ENCODE data around the gene MAVS. TPM values are rescaled to one million over a fixed set of nuclear protein-coding genes. Genes with fewer than 3 reads are reported as not detected.

Gene MAVS
- total and polyA plus RNA-seq, 2 donors (not counting 1 experiment from before 2014, with no cell fraction given): 14.4 to 15.9 TPM

DNA sequence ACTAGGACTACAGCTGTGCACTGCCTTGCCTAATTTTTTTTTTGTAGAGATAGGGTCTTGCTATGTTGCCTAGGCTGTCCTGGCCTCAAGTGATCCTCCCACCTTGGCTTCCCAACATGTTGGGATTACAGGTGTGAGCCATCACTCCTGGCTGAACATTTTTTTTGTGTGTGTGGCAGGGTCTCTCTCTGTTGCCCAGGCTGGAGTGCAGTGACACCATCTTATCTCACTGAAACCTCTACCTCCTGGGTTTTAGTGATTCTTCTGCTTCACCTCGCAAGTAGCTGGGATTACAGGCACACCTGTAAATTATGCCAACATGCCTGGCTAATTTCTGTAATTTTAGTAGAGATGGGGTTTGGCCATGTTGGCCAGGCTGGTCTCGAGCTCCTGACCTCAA is 67.8 kb downstream of the MAVS start:
- no peak overlapping the region for H2AFZ ChIP-seq (ENCODE audit: low read length)
- no peaks in the 10 kb centered on the region for H3K4me1 ChIP-seq (ENCODE audit: control insufficient read depth, extremely low read depth, insufficient read depth, low read length)
- no peak for DNase-seq (ENCODE audit: low read depth in 2 of 2)
- no peak overlapping the region for H3K4me3 ChIP-seq (replicated peaks in 1 of 4; ENCODE audit: control extremely low read depth in 1 of 4, insufficient read depth in 1 of 4, low read depth in 3 of 4, low read length in 4 of 4)
- H3K79me2 ChIP-seq (ENCODE audit: control insufficient read depth, insufficient read depth, low read length): peaks cover 89% of the 10 kb centered on the region
- H3K9ac ChIP-seq (ENCODE audit: insufficient read depth, low read length): no peak overlapping the region
- H3K9me3 ChIP-seq (ENCODE audit: control insufficient read depth, insufficient read depth, low read depth, low read length): no peaks in the 10 kb centered on the region
- H4K20me1 ChIP-seq (ENCODE audit: control insufficient read depth, extremely low read depth, insufficient read depth, low read length): no peaks in the 10 kb centered on the region
- H3K36me3 ChIP-seq (ENCODE audit: control insufficient read depth, insufficient read depth, low read length): peaks cover 15% of the 10 kb centered on the region
- H3K27me3 ChIP-seq (ENCODE audit: control insufficient read depth, insufficient read depth, low read length): no peaks in the 10 kb centered on the region
- no peak overlapping the region for H3K4me2 ChIP-seq (ENCODE audit: extremely low read depth, insufficient read depth, low read length)
- H3K27ac ChIP-seq (ENCODE audit: insufficient read depth, low read length): no peak overlapping the region
- TF ChIP-seq EZH2 (IDR thresholded peaks at IDR 0.05; ENCODE audit: low read length, missing control alignments): no peak
- TF ChIP-seq, protein P1, sequence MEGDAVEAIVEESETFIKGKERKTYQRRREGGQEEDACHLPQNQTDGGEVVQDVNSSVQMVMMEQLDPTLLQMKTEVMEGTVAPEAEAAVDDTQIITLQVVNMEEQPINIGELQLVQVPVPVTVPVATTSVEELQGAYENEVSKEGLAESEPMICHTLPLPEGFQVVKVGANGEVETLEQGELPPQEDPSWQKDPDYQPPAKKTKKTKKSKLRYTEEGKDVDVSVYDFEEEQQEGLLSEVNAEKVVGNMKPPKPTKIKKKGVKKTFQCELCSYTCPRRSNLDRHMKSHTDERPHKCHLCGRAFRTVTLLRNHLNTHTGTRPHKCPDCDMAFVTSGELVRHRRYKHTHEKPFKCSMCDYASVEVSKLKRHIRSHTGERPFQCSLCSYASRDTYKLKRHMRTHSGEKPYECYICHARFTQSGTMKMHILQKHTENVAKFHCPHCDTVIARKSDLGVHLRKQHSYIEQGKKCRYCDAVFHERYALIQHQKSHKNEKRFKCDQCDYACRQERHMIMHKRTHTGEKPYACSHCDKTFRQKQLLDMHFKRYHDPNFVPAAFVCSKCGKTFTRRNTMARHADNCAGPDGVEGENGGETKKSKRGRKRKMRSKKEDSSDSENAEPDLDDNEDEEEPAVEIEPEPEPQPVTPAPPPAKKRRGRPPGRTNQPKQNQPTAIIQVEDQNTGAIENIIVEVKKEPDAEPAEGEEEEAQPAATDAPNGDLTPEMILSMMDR (conservative IDR thresholded peaks at IDR 0.05 in 1 of 2, IDR thresholded peaks at IDR 0.05 in 1 of 2; ENCODE audit: low read depth in 1 of 2, low read length in 2 of 2): no peak

DNA sequence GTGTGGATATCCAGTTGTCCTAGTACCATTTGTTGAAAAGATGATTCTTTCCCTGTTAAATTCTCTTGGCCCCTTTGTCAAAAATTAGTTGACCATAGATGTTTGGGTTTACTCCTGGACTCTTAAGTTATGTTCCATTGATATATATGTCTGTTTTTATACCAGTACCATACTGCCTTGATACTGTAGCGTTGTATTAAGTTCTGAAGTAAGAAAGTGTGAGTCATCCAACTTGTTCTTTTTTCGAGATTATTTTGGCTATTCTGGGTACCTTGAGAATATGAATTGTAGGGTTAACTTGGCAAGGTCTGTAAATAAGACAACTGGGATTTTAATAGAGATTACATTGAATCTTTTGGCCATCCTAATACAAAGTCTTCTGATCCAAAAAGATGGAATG is 69.1 kb downstream of the MAVS start:
- no peak overlapping the region for H3K9ac ChIP-seq (ENCODE audit: insufficient read depth, low read length)
- H3K36me3 ChIP-seq (ENCODE audit: control insufficient read depth, insufficient read depth, low read length): peaks cover 16% of the 10 kb centered on the region
- no peak overlapping the region for H2AFZ ChIP-seq (ENCODE audit: low read length)
- H3K9me3 ChIP-seq (ENCODE audit: control insufficient read depth, insufficient read depth, low read depth, low read length): no peaks in the 10 kb centered on the region
- no peak for DNase-seq (ENCODE audit: low read depth in 2 of 2)
- H3K4me1 ChIP-seq (ENCODE audit: control insufficient read depth, extremely low read depth, insufficient read depth, low read length): no peaks in the 10 kb centered on the region
- peaks cover 83% of the 10 kb centered on the region for H3K79me2 ChIP-seq (ENCODE audit: control insufficient read depth, insufficient read depth, low read length)
- no peaks in the 10 kb centered on the region for H3K27me3 ChIP-seq (ENCODE audit: control insufficient read depth, insufficient read depth, low read length)
- H4K20me1 ChIP-seq (ENCODE audit: control insufficient read depth, extremely low read depth, insufficient read depth, low read length): no peaks in the 10 kb centered on the region
- no peak overlapping the region for H3K4me2 ChIP-seq (ENCODE audit: extremely low read depth, insufficient read depth, low read length)
- TF ChIP-seq EZH2 (IDR thresholded peaks at IDR 0.05; ENCODE audit: low read length, missing control alignments): no peak
- no peak overlapping the region for H3K27ac ChIP-seq (ENCODE audit: insufficient read depth, low read length)
- H3K4me3 ChIP-seq (replicated peaks in 1 of 4; ENCODE audit: control extremely low read depth in 1 of 4, insufficient read depth in 1 of 4, low read depth in 3 of 4, low read length in 4 of 4): no peak overlapping the region

DNA sequence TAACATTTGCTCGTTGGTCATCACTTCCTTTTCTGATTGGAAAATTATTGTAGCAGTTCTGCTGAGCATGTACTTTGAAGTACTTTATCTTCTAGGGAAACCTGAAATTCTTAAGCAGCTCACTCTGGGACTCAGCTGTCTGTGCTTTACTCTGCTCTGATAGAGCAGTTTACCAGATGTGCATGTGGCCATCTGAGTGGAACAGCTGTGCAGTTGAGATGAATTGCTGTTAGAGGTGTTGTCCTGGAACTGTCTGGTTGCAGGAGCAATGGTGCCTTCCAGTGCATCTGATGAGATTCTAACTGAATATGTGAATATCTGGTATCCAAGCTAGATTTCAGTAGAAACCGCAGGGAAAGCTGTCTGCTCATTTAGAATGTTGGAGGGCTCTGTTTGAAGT is 69.7 kb downstream of the MAVS start:
- Histone ChIP-seq H2AFZ (ENCODE audit: low read length) (no peak overlapping the region), H3K27ac (ENCODE audit: insufficient read depth, low read length) (no peak overlapping the region), H3K79me2 (ENCODE audit: control insufficient read depth, insufficient read depth, low read length) (peaks cover 79% of the 10 kb centered on the region), H4K20me1 (ENCODE audit: control insufficient read depth, extremely low read depth, insufficient read depth, low read length) (no peaks in the 10 kb centered on the region), H3K9me3 (ENCODE audit: control insufficient read depth, insufficient read depth, low read depth, low read length) (no peaks in the 10 kb centered on the region), H3K4me1 (ENCODE audit: control insufficient read depth, extremely low read depth, insufficient read depth, low read length) (no peaks in the 10 kb centered on the region), H3K4me3 (replicated peaks in 1 of 4; ENCODE audit: control extremely low read depth in 1 of 4, insufficient read depth in 1 of 4, low read depth in 3 of 4, low read length in 4 of 4) (no peak overlapping the region), H3K36me3 (ENCODE audit: control insufficient read depth, insufficient read depth, low read length) (peaks cover 17% of the 10 kb centered on the region), H3K27me3 (ENCODE audit: control insufficient read depth, insufficient read depth, low read length) (no peaks in the 10 kb centered on the region), H3K9ac (ENCODE audit: insufficient read depth, low read length) (no peak overlapping the region), H3K4me2 (ENCODE audit: extremely low read depth, insufficient read depth, low read length) (no peak overlapping the region)
- DNase-seq (ENCODE audit: low read depth in 2 of 2): no peak
- TF ChIP-seq, protein P1 (conservative IDR thresholded peaks at IDR 0.05 in 1 of 2, IDR thresholded peaks at IDR 0.05 in 1 of 2; ENCODE audit: low read depth in 1 of 2, low read length in 2 of 2): no peak
- TF ChIP-seq EZH2 (IDR thresholded peaks at IDR 0.05; ENCODE audit: low read length, missing control alignments): no peak

All from fibroblast of lung (primary cell).